Measurements from ENCODE around the gene SSRP1. TPM values are rescaled to one million over a fixed set of nuclear protein-coding genes. Genes with fewer than 3 reads are reported as not detected.
A peak's percentile ranks its signal among the peaks of the same experiment; 100 is the strongest.

The SSRP1 gene
- total RNA-seq, 1 donor = 61.7 TPM

- H3K4me3 ChIP-seq (ENCODE audit: low read depth, low read length) = peak overlapping the region; percentile 42
- peak; percentile 87 for DNase-seq (ENCODE audit: low read depth)
- peak; percentile 93 for TF ChIP-seq CTCF (IDR thresholded peaks at IDR 0.05; ENCODE audit: insufficient read depth, low read depth, low read length)
Observed at GRCh38 chr11:57277845-57278720, 57.6 kb downstream of the SSRP1 start.

GRCh38 chr11:57276971-57277675, 58.6 kb downstream of the SSRP1 start:
- TF ChIP-seq CTCF (IDR thresholded peaks at IDR 0.05; ENCODE audit: insufficient read depth, low read depth, low read length) = no peak
- DNase-seq (ENCODE audit: low read depth) = peak; percentile 61
- H3K4me3 ChIP-seq (ENCODE audit: low read depth, low read length) = no peak overlapping the region

- TF ChIP-seq CTCF (IDR thresholded peaks at IDR 0.05; ENCODE audit: insufficient read depth, low read depth, low read length) = no peak
- H3K4me3 ChIP-seq (ENCODE audit: low read depth, low read length) = no peak overlapping the region
- DNase-seq (ENCODE audit: low read depth) = no peak
Observed at GRCh38 chr11:57276169-57276970, 59.3 kb downstream of the SSRP1 start.

Other genes with a start within 250 kb of the SSRP1 start
- gene LRRC55, start 153.9 kb downstream of the SSRP1 start, total RNA-seq = not detected in 2 replicates
- not detected in 2 replicates for gene APLNR, start 98.6 kb downstream of the SSRP1 start, total RNA-seq
- gene TNKS1BP1, start 10.9 kb downstream of the SSRP1 start, total RNA-seq = 69.5 and 70.5 TPM in 2 replicates
- not detected in 2 replicates for gene P2RX3, start 2.5 kb upstream of the SSRP1 start, total RNA-seq
- gene PRG3, start 45.3 kb upstream of the SSRP1 start, total RNA-seq = not detected in 2 replicates
- not detected in 2 replicates for gene PRG2, start 54.8 kb upstream of the SSRP1 start, total RNA-seq
- gene SLC43A3, start 91.2 kb upstream of the SSRP1 start, total RNA-seq = 16.4 and 26.3 TPM in 2 replicates
- not detected in 2 replicates for gene RTN4RL2, start 124.6 kb upstream of the SSRP1 start, total RNA-seq
- gene SLC43A1, start 179.8 kb upstream of the SSRP1 start, total RNA-seq = 6.0 and 9.3 TPM in 2 replicates
- gene TIMM10, start 194.9 kb upstream of the SSRP1 start, total RNA-seq = 27.7 and 39.3 TPM in 2 replicates
- not detected in 2 replicates for gene SMTNL1, start 201.7 kb upstream of the SSRP1 start, total RNA-seq
- 60.9 and 73.0 TPM in 2 replicates for gene UBE2L6, start 231.8 kb upstream of the SSRP1 start, total RNA-seq

All from fibroblast of villous mesenchyme (primary cell).